Cerebellar cortex (tissue), 1 donor: ENCODE measurements around the gene TTC39B.

Experiments used
- DNase-seq: peaks from one replicate; pipeline ENCODE4 v3.0.0-alpha.2; 2015; ENCODE audit warnings: low spot score

Gene TTC39B

GRCh38 chr9:15225564-15226126 is 81.4 kb downstream of the TTC39B start:
- no peak for DNase-seq

- DNase-seq = no peak
These were observed 84.7 kb downstream of the TTC39B start for GRCh38 chr9:15222313-15222712.

GRCh38 chr9:15221746-15222145 is 85.3 kb downstream of the TTC39B start:
- DNase-seq = no peak

GRCh38 chr9:15220658-15221318 is 86.2 kb downstream of the TTC39B start:
- no peak for DNase-seq

GRCh38 chr9:15219546-15219945 is 87.5 kb downstream of the TTC39B start:
- no peak for DNase-seq

- no peak for DNase-seq
These were observed 88.0 kb downstream of the TTC39B start for GRCh38 chr9:15218994-15219393.

- peak; percentile 35 for DNase-seq
These were observed 93.8 kb downstream of the TTC39B start for GRCh38 chr9:15213249-15213648.

- peak; percentile 24 for DNase-seq
These were observed 95.1 kb downstream of the TTC39B start for GRCh38 chr9:15211815-15212495.

GRCh38 chr9:15211160-15211814 is 95.7 kb downstream of the TTC39B start:
- DNase-seq = peak; percentile 87

GRCh38 chr9:15206903-15207696 is 99.9 kb downstream of the TTC39B start:
- DNase-seq = no peak

GRCh38 chr9:15205632-15206420 is 101.2 kb downstream of the TTC39B start:
- DNase-seq = no peak

- DNase-seq = no peak
These were observed 103.4 kb downstream of the TTC39B start for GRCh38 chr9:15203581-15203980.

- DNase-seq = no peak
These were observed 106.9 kb downstream of the TTC39B start for GRCh38 chr9:15200111-15200510.

- DNase-seq = peak; percentile 79
These were observed 114.2 kb downstream of the TTC39B start for GRCh38 chr9:15192856-15193255.

- no peak for DNase-seq
These were observed 115.6 kb downstream of the TTC39B start for GRCh38 chr9:15191378-15191777.

GRCh38 chr9:15189481-15189880 is 117.5 kb downstream of the TTC39B start:
- no peak for DNase-seq

GRCh38 chr9:15187589-15187988 is 119.4 kb downstream of the TTC39B start:
- DNase-seq = no peak

- no peak for DNase-seq
These were observed 124.3 kb downstream of the TTC39B start for GRCh38 chr9:15182730-15183129.

- DNase-seq = peak; percentile 43
These were observed 124.9 kb downstream of the TTC39B start for GRCh38 chr9:15182101-15182551.

- no peak for DNase-seq
These were observed 126.9 kb downstream of the TTC39B start for GRCh38 chr9:15180124-15180523.

GRCh38 chr9:15178631-15179030 is 128.4 kb downstream of the TTC39B start:
- DNase-seq = peak; percentile 90
